GM12878 (cell line): ENCODE results near the gene MBD2. TPM values are rescaled to one million over a fixed set of nuclear protein-coding genes. Genes with fewer than 3 reads are reported as not detected.

Experiments used
- CBFB ChIP-seq: IDR thresholded peaks from 2 replicates; pipeline ENCODE4 v1.6.1; 2016; ENCODE audit warnings: antibody characterized with exemption, low read depth
- CUX1 ChIP-seq: IDR thresholded peaks from 2 replicates; pipeline ENCODE4 v1.6.1; 2012; ENCODE audit warnings: improper control_type of control experiment, low read depth, low read length; ENCODE audit not compliant: insufficient replicate concordance
- HDAC2 ChIP-seq: fragments of 200-600 bp; sonication (generic); IDR thresholded peaks from 2 replicates; pipeline ENCODE4 v1.6.1; 2017
- ZBTB4 ChIP-seq: fragments of 450-650 bp; formaldehyde crosslinking; IDR thresholded peaks from 2 replicates; pipeline ENCODE4 v1.4.0; 2022; ENCODE audit warnings: mild to moderate bottlenecking, moderate library complexity
- ZNF207 ChIP-seq: fragments of 450-650 bp; IDR thresholded peaks from 2 replicates; pipeline ENCODE4 v1.6.1; 2014; ENCODE audit warnings: antibody characterized with exemption, mild to moderate bottlenecking, borderline replicate concordance
- ZNF217 ChIP-seq: fragments of 450-650 bp; IDR thresholded peaks from 2 replicates; pipeline ENCODE4 v1.6.1; 2017; ENCODE audit warnings: antibody characterized with exemption, mild to moderate bottlenecking
- ZNF592 ChIP-seq: fragments of 450-650 bp; IDR thresholded peaks from 2 replicates; pipeline ENCODE4 v1.6.1; 2017; ENCODE audit warnings: mild to moderate bottlenecking, moderate library complexity
- polyA plus RNA-seq, 11 experiments: library from polyadenylated mRNA; depleted of rRNA in 4 of 11; unstranded in 6 of 11; stranded (reverse) in 5 of 11; fragments of >200 nt; fragmentation: Nextera tagmentation in 4 of 11; fragmentation: Illumina TruSeq in 1 of 11; extraction: Ambion mirVana in 4 of 11; extraction: Trizol in 1 of 11; gene quantifications; 1 replicate in 1 of 11; 2 replicates in 10 of 11; pipeline versions ENCODE4 v1.2.1 to v1.2.3, GENCODE V29; 2011 to 2016; ENCODE audit warnings: inconsistent platforms in 2 of 11, missing spikeins in 2 of 11, low read depth in 1 of 11
- total RNA-seq, 4 experiments: library from RNA; depleted of rRNA in 3 of 4; stranded (reverse); fragments of >200 nt in 3 of 4; fragmentation: Illumina TruSeq in 1 of 4; extraction: Trizol in 1 of 4; gene quantifications; 2 replicates each; pipeline versions ENCODE4 v1.2.1 to v1.2.3, GENCODE V29; 2013 to 2021
- TF ChIP-seq, protein P1 (sequence below): fragments of 450-650 bp; IDR thresholded peaks from 2 replicates; pipeline ENCODE4 v1.6.1; 2018; ENCODE audit warnings: borderline replicate concordance, mild to moderate bottlenecking; ENCODE audit not compliant: partially characterized antibody

Gene MBD2
- total and polyA plus RNA-seq, 10 of the 15 experiments (the other 5 are each of a cell fraction or from before 2014, with no cell fraction given): 24.1 to 276 (median 57.9) TPM

- TF ChIP-seq CUX1 (no peak), ZBTB4 (no peak), ZNF217 (no peak), CBFB (no peak), HDAC2 (no peak), ZNF207 (no peak), ZNF592 (no peak)
- TF ChIP-seq, protein P1, sequence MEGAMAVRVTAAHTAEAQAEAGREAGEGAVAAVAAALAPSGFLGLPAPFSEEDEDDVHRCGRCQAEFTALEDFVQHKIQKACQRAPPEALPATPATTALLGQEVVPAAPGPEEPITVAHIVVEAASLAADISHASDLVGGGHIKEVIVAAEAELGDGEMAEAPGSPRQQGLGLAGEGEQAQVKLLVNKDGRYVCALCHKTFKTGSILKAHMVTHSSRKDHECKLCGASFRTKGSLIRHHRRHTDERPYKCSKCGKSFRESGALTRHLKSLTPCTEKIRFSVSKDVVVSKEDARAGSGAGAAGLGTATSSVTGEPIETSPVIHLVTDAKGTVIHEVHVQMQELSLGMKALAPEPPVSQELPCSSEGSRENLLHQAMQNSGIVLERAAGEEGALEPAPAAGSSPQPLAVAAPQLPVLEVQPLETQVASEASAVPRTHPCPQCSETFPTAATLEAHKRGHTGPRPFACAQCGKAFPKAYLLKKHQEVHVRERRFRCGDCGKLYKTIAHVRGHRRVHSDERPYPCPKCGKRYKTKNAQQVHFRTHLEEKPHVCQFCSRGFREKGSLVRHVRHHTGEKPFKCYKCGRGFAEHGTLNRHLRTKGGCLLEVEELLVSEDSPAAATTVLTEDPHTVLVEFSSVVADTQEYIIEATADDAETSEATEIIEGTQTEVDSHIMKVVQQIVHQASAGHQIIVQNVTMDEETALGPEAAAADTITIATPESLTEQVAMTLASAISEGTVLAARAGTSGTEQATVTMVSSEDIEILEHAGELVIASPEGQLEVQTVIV: no peak
Observed at GRCh38 chr18:54254265-54254758, 29.8 kb upstream of the MBD2 start (continued).
